NCI-H748 treated with DMSO at 0.1 percent for 48 hours (cell line): Measurements from ENCODE around the gene CSNK1G2.

Experiments used
- DNase-seq: peaks from one replicate; lab custom pipeline; 2025; lab: John Stamatoyannopoulos, UW

Gene CSNK1G2

DNA sequence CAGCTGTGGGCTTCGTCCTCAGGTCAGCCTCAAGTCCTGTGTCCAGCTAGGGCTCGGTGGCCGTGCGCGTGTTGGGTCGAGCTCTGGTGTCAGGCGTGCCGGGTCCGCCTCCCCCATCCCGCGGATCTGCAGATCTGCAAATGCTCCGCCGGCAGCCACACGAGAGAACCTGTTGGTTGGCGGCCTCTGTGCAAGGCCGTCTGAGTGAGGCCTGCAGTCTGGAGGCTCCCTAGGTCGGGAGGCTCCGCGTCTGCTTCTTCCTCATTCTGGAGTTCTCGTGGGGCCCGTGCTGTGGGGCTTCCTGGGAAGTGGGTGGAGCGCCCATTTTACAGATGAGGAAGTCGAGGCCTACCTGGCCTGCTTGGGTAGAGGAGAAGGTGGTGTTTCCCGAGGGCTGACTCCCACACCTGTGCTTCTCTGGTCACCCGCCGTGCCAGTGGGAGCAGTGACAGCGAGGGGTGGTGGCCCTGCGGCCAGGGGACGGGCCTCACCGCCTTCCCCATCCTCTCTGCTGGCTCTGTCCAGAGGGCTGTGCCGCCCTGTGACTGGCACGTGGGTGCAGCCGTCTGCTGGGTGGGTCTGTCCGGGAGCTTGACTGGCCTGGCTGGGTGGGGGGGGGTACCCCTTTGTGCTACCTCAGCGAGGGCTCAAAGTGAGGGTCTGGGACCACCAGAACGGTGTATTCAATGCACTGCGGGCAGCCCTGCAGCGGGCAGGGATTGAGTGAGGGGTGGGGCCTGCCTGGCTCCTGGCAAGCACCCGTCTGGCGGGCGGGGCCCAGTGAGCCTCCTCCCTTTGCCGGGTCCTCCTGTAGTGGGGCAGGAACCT lies 3.3 kb downstream of the CSNK1G2 start:
- DNase-seq: no peak

DNA sequence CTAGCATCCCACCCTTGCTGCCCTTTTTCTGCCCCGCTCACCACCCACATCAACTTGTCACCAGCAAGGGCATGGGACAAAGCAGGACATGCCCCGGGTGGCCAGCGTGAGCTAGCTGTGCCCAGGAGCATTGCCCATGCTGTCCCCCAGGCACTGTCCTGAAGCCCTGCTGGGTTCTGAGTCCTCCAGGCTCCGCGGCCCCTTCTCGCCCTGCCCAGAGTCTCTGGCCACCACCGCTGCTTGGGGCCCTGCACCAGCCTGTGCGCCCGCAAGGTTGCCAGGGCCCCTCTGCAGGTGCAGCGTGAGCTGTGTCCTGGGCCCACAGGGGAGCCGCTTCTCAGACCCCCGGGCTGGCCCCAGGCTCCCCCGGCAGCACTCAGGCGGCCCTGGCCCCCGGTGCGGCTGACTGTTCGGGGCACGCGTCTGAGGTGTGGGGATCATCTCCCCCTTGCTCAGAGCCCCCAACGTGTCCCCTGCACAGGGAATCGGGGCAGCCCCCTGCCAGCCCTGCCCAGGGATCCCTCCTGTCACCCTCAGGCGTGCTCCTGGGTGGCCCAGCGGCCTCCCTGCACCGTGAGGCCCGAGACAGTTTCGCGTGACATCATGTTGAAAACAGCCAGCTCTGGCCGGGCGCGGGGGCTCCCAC lies 4.1 kb downstream of the CSNK1G2 start:
- DNase-seq: no peak

DNA sequence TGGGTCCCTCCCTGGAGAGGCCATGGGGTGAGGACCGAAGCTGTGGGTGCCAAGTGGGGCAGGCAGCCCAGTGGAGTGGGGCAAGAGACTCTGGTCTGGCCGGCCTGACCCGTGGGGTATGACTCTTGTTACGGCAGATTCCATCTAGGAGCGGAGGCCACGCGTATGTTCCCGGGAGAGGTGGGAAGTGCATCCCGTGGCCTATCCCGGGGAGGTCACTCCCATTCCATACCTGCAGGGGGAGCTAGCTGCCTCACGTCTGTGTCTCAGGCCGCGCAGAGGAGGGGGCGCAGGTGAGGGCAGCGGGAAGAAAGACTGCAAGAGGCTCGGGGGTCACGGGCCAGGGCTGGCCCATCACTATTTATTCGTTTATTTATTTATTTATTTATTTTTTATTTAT lies 4.9 kb downstream of the CSNK1G2 start:
- DNase-seq: no peak

DNA sequence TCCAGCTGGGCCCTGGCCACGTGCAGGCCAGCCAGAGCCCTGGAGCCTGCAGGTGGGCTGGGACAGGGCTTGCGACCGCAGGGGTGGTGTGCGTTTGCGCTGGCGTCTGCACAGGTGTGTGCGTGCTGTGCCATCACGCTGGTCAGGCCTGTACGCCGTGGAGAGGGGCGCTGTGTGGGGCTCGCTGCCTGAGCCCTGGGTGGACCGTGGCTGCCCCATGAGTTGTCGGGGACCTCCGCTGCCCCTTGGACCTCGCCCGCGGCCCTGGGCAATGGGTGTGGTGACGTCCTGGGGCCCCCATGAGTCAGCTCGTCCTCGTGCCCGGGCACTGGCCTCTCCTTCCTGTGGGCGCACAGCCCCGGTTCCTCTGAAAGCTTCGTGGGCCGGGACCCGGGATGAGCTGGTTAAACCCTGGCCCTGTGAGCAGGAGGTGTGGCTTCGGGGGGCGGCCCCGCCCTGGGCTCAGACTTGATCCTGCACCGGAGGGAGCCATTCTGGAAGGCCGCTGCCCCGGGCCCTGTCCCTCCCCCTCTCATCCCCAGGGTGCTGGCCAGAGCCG lies 6.8 kb downstream of the CSNK1G2 start:
- no peak for DNase-seq

DNA sequence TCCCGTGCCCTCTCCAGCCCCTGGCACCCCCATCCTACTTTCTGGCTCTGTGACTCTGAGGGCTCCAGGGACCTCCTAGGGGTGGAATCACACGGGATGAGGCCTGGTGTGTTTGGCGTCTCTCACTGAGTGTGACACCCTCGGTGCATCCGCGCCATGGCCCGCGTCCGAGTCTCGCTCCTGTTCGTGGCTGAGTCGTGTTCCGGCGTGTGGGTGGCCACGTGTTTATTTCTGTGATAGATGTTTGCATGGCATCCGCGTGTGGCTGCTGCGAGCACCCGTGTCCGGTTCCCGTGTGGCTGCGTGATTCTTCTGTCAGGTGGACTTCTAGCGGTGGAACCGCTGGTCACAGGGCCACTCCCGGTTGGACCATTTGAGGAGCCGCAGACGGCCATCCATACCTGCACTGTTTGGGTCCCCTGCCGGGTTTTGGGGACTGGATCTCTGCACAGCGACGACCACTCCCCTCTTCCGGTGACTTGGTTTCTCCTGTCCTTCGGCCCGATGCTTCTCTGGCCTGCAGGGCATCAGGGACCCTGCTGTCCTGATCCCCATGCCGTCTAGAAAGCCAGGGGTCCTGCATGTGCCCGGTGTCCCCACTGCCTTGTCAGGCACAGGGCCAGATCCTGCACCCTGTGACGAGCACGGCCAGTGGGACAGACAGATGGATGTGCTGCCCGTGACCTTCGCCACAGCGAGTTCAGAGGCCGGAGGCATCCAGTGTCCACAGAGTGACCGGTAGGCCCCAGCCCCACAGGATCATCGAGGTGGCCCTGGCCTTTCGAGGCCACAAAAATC lies 8.5 kb downstream of the CSNK1G2 start:
- DNase-seq: no peak

DNA sequence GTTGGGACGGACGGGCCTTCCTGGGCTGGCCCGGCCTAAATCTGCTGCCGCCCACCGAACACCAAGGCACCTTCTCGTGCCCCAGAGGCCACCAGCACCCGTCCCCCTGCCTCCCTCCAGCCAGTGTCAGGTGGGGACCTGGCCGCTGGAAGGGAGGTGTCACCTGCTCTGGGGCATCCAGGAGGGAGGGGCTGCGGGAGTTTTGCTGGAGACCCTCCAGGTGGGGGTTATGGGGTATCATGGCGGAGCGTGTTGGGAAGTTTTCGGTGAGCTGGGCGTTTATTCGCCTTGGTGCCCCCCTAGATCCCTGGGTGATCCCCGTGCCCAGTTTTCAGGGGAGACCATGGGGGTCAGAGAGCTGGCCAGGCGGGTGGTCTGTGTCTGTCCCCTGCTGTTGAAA lies 9.7 kb downstream of the CSNK1G2 start:
- DNase-seq: no peak

DNA sequence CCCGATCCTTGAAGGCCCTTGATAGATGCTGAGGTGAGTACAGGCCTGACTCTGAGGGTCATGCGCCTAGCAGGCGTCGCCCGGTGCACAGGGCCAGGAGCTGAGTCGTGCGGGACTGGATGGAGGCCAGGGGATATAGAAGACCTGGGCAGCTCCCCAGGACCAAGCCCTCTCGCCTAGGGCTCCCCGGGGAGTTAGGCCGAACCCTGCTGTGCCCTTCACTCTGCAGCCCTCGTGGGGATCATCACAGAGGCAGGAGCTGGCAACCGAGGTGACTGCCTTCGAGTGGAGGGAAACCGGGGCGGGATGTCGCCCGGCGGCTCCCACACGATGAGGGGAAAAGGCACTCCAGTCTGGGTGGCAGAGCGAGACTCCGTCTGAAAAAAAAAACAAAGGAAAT lies 11.7 kb downstream of the CSNK1G2 start:
- no peak for DNase-seq

DNA sequence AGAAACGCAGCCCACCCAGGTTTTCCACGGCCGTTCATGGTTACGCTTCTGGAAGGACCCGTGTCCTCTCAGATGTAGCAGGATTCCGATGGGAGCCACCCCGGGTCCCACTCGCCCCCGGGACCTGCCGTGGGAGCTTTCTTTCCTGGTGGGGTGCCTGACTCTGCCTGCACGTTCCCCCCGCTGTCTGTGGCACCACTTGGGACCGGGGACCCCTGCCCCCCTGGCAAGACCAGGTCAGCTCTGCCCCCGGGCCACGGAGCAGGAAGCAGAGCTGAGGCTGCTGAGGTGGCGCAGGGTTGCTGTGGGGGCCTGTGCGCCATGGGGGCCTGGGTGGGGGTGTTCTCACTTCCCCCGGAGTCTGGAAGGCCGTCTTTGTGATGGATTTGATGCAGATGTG lies 12.1 kb downstream of the CSNK1G2 start:
- DNase-seq: no peak

DNA sequence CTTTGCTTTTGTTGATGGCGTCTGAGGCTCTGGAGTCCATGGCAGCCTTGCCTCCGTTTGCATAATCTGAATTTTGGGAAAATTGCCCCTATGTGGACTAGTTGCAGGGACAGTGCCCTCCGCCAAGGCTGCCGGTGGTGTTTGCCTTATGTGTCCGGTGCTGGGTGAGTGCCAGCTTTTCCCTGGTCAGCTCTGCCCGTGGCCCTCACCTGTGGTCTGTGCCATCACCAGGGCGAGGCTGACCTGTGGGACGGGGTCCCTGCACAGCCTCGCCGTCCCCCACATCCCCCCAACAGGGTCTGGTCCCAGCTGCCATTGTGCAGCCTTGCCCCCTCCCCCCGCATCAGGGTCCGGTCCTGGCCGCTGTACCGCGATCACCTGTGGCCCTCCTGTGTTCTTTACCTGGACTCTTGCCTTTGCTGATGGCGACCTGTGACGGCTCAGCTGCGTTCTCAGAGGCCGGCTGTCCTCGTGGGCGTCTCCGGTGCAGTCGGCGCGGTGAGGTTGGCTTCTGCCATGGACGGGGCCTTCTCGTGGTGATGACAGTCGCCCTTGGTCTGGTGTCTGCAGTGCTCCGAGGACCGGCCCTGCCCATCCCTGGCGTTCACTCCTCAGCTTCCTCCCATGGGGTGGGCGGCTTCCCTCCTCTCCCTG lies 12.6 kb downstream of the CSNK1G2 start:
- no peak for DNase-seq

DNA sequence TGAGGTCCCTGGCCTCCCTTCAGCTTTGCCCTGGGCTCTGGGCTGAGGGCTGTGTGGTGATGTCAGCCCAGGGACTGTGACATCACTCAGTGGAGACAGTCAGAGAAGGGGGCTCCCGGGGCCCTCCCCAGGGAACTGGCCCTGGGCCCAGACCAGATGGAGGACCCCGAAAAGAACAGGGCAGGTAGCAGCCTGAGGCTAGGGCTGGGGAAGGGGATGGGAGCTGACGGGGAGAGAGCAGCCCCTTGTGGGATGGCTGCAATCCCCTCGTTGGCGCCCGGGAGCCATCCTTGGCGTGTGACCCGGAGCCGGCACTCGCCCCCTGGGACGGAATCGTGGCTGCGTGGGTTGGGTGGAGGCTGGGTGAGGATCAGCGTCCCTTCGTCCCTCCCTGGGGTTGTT lies 13.6 kb downstream of the CSNK1G2 start:
- DNase-seq: no peak

DNA sequence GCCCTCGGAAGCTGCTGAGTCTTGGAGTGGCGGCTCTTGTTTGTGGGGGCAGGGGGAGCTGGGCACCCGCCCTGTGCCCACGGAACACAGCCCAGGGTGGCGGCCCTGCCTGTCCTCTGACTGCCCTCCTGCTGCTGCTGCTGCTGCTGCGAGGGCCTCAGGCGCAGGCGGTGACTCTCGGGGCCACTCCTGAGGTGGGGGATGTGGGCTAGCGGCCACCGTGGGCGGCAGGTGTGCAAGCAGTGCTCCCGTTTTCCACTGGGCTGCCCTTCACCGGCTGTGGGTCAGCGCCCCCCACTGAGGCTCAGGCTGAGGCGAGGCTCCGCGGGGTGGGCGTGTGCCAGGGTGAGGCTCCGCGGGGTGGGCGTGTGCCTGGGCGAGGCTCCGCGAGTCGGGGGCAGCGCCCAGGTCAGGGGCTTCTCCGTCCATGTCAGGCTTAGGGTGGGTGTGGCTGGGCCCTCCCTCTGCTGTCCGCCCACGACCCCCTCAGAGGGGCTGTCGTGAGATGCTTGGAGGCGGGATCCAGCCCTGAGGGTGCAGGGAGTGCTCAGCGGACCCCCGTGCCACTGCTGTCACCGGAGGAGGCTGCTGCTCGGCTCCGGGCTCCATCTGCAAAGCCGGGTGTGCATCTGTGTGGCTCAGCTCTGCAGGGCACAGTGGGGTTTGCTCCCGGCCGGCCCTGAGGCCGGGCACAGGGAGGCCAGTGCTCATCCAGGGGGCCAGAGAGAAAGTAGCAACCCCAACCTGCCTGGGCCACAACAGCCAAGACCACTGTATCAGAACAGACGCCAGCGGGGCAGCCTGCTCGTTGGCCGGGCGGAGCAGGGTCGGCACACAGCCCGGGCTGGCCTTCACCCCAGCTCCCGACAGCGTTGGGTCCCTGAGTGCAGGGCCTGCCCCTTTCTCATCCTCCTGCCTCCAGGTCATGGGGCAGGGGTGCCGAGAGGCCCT lies 14.5 kb downstream of the CSNK1G2 start:
- DNase-seq: no peak

DNA sequence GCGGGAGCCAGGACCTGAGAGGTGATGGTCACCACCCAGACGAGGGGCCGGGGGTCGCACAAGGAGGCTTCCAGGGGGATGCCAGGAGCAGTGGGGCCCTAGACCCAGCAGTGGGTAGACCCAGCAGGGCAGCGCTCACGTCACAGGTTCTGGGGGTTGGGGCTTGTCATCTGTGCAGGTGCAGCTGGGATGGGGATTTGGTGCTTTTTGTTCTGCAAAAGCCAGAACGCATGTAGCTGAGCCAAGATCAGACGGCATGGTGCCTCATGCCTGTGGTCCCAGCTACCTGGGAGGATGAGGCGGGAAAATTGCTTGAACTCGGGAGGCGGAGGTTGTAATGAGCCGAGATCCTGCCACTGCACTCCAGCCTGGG lies 15.1 kb downstream of the CSNK1G2 start:
- DNase-seq: no peak

DNA sequence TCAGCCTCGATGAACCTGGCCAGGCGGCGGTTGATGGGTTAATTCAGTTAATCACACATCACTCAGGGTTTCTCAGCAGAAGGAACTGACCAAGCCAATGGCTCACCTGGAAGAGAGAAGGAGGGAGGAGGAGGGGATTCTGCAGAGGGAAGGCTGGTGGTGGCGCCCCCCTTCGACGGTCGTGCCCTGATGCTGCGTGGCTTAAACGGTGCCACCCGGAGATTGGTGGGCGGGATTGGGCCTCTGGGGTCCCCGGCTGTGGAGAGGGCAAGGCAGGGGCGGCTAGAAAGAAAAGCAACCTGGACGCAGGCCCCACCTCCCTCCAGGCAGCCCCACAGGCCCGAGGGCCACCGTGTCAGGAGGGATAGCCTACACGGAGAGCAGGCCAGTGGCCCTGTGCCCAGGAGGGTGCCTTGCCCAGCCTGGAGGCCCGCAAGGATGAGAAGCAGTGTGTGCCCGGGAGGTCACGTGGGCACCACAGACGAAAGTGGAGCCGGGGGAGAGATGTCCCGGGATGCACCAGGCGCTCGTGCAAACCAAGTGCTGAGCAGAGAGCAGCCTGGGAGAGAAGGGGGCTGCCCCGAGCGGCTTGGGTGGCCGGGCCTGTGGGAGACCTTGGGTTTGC lies 16.0 kb downstream of the CSNK1G2 start:
- DNase-seq: no peak

DNA sequence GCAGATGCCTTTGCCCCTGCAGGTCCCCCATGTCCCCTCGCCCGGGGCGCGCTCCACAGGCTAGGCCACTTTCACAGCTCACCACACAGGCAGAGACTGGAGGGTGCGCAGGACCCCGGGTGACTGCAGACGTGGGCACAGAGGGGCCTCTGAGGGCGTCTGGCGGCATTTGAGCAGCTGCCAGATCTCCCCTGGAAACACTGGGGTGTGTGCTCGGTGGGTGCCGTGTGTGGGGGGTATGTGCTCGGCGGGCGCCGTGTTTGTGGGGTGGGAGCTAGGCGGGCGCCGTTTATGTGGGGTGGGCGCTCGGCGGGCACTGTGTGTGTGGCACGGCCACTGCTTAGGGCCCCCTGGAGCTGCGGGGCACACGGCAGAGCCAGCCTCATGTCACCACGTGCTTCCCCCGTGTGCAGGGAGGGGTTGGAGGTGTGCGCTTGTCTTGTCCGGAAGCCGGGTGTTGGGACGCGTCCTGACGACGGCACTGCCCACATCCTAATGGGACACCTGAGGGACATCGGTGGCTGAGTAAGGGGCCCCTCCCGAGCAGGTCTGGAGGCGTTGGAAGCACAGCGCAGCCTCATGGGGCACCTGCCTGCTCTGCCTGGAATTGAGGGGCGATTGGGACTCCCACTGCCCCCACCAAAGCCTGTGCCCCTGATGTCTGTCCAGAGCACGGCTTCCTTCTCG lies 16.7 kb downstream of the CSNK1G2 start:
- no peak for DNase-seq

DNA sequence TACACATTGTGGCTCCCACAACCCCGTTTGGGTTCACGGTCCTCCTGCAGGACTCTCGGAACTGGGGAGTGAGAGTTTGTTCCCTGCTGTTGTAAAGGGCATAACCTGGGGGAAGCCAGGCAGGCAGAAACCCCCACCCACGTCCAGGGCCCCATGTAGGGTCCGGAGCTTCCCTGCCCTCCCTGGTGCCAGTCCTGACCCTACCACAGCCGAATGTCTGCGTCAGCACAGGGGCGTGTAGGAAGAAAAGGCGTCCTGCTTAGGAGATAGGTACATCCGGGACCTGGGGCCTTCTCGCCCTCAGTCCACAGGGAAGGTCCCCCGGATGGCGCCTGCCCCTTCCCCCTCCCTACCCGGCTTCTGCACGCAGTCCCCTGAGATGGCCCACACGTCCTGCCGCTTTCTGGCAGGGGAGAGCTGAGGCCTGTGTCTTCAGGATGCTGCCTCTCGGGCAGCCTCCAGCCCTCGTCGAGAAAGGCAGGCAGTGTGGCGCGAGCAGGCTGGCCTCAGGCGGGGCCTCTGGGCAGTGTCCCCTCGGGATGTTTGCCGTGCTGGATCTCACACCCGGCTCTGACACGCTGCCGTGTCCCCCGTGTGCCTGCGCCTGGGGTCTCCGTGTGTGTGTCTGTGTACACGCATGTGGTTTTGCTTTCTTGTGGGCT lies 19.1 kb downstream of the CSNK1G2 start:
- DNase-seq: no peak

DNA sequence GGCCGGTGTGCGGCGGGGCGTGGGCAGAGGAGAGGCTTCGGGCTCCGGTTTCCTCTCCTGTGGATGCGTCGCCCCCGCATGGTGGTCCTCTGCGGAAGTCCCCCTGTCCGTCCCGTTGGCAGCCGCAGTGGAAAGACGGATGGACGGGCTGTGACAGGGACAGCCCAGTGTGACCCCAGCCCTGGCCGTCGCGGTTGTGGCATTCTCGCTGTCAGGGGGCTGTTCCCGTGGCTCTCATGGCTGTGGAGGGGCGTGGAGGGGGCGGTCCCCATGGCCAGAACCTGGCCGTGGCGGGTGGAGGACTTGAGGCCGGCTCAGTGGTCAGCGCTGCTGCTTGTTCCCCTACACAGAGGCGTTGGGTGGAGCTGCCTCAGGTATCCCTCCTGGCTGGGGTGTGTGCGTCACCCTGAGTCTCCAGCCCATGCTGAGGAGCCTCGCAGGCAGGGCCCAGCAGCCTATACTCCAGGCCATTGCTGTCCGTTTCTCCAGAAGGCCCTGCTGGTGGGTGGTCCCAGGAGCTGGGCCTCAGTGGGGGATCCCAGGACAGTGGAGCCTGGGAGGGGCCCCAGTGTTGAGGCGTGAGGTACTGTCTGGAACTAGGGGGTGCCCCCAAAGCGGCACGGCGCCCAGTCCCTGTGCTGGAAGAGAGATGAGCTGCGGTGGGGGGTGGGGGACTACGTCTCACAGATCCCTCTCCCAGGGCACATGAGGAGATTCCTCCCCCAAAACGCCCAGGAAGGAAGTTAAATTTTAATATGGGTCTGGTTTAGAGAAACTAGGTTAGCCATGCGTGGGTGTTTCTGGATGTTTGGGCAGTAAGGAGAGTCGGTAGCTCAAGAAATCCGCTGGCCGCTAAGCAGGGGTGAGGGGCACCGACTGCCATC lies 20.3 kb downstream of the CSNK1G2 start:
- no peak for DNase-seq

DNA sequence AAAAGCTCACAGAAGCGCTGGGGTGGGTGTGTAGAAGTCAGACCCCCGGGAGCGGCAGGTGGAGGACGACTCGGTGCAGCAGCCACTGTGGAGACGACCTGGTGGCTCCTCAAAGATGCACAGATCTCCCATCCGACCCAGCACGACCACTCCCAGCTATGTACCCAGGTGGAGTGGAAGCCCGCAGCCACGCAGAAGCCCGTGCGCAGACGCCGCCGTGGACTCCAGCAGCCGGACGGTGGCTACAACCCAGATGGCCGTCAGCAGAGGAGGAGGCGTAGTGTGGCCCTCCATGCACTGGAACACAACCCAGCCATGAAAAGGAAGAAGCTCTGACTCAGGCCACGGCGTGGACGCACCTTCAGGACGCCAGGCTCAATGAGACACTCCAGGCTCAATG lies 21.7 kb downstream of the CSNK1G2 start:
- no peak for DNase-seq

DNA sequence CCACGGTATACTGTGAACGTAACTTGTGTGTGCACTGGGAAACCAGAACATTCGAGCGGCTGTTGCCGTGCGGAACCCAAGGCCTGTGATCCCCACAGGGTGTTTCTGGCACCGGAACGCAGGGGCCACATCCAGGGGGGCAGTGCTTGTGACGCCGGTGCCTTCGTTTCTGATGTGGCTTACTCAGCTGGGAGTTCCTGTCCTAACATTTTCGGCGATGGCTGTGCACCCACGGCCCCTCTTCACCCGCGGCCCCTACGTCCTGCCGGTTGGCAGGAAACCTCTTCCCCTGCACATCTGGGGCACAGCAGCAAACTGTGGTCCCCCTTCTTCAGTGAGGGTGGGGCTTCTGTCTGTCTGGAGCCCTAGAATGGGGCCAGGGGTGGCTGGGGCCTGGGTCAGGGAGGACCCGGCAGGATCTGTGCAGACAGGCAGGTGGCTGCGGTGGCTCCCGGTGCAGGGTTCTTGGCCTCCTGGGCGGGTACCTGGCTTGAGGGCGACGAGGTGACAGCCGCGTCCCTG lies 26.2 kb downstream of the CSNK1G2 start:
- no peak for DNase-seq
